Esophagus squamous epithelium (tissue), 5 donors: ENCODE data around the gene TSPAN18. TPM values are rescaled to one million over a fixed set of nuclear protein-coding genes. Genes with fewer than 3 reads are reported as not detected.
A peak's percentile ranks its signal among the peaks of the same experiment; 100 is the strongest.

Experiments used
- DNase-seq: peaks from one replicate; lab custom pipeline; 2025; lab: John Stamatoyannopoulos, UW
- H3K27ac ChIP-seq, 4 donors: fragments of 200-600 bp; sonication (generic); one replicate each; pipeline ENCODE4 v1.5.1; 2016 to 2019; ENCODE audit warnings: mild to moderate bottlenecking in 1 of 4
- H3K27me3 ChIP-seq, 4 donors: fragments of 200-600 bp; sonication (generic); 1 replicate in 3 of 4; 2 replicates in 1 of 4; pipeline versions ENCODE4 v1.5.1 to v1.6.0; 2017 to 2021; ENCODE audit warnings: antibody characterized with exemption in 1 of 4
- H3K36me3 ChIP-seq, 3 donors: fragments of 200-600 bp; sonication (generic); one replicate each; pipeline ENCODE4 v1.5.1; 2016 to 2019
- H3K4me1 ChIP-seq, 3 donors: fragments of 200-600 bp; sonication (generic); one replicate each; pipeline ENCODE4 v1.5.1; 2017 to 2019
- H3K4me3 ChIP-seq, 4 donors: fragments of 200-600 bp; sonication (generic); 1 replicate in 3 of 4; 2 replicates in 1 of 4; pipeline ENCODE4 v1.5.1; 2016 to 2019; ENCODE audit warnings: mild to moderate bottlenecking in 2 of 4, moderate library complexity in 1 of 4
- H3K9me3 ChIP-seq, 3 donors: fragments of 200-600 bp; sonication (generic); one replicate each; pipeline ENCODE4 v1.5.1; 2016 to 2019
- CTCF ChIP-seq, 6 experiments: fragments of 450-650 bp in 4 of 6; fragments of 200-600 bp in 2 of 6; sonication (generic) in 2 of 6; IDR thresholded peaks; one replicate each; pipeline ENCODE4 v1.5.1; 2016 to 2019; ENCODE audit warnings: antibody characterized with exemption in 6 of 6, mild to moderate bottlenecking in 4 of 6, moderate library complexity in 4 of 6
- POLR2A ChIP-seq, 4 donors: fragments of 450-650 bp; IDR thresholded peaks; one replicate each; pipeline ENCODE4 v1.6.1; 2017; ENCODE audit warnings: antibody characterized with exemption in 4 of 4, mild to moderate bottlenecking in 4 of 4, moderate library complexity in 3 of 4
- WGBS, 2 donors: methylation state at CpG; one replicate each; pipeline ENCODE4 v1.1.5; 2018; 5-methylcytosine and 5-hydroxymethylcytosine counted together
- intact Hi-C: fragments of 100-400 bp; cut with DNase I; formaldehyde crosslinking; loops from one replicate; pipeline ENCODE4 v1.15.0; 2022
- total RNA-seq, 4 donors: library from RNA; depleted of rRNA; stranded (reverse); fragments of >200 nt; gene quantifications; one replicate each; pipeline ENCODE4 v1.1.0, GENCODE V29; 2016
- donor health status: DM: yes; HTN: yes; CAD: no.

TSPAN18 gene, protein sequence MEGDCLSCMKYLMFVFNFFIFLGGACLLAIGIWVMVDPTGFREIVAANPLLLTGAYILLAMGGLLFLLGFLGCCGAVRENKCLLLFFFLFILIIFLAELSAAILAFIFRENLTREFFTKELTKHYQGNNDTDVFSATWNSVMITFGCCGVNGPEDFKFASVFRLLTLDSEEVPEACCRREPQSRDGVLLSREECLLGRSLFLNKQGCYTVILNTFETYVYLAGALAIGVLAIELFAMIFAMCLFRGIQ
- total RNA-seq = 1 to 10 TPM in 3 of 4 donors, under 1 TPM in 1; 0.80 to 4.4 (median 2.0) TPM

- intact Hi-C loops = loop anchor here (5.0 to 10.0 kb wide), 3 partner anchors 102 to 186 kb away; no protein-coding TSS in a partner anchor
- WGBS, 2 donors = 0 to 4% methylated on average over 7 of the region's 67 CpGs
Measured at GRCh38 chr11:44726283-44727113, at the start of gene TSPAN18. TSPAN18 (plus strand) TSS chr11:44726962; CDS start chr11:44906417, 179,455 bp downstream.

GRCh38 chr11:44680982-44681597 lies 45.7 kb upstream of the TSPAN18 start:
- intact Hi-C loops = no loop called here
- H3K4me3 ChIP-seq = no peak overlapping the region
- no peak for DNase-seq
- TF ChIP-seq CTCF (IDR thresholded peaks at IDR 0.05) (no peak), POLR2A (IDR thresholded peaks at IDR 0.05) (no peak)
- no peaks in the 10 kb centered on the region for H3K4me1 ChIP-seq
- H3K27me3 ChIP-seq = peaks cover 0 to under 1% (median 0%) of the 10 kb centered on the region in 4 donors
- no peaks in the 10 kb centered on the region for H3K9me3 ChIP-seq
- no peaks in the 10 kb centered on the region for H3K36me3 ChIP-seq
- no peak overlapping the region for H3K27ac ChIP-seq
- 57 to 86% methylated on average over 4 to 6 of the region's 9 CpGs for WGBS, 2 donors

More at GRCh38 chr11:44726283-44727113, at the start of gene TSPAN18:
- Histone ChIP-seq H3K9me3 (no peaks in the 10 kb centered on the region), H3K4me1 (peaks cover 11 to 60% (median 30%) of the 10 kb centered on the region in 3 donors), H3K27ac (peak within 1 kb of the TSS; percentile 58 to 86 (median 81)), H3K27me3 (peaks cover 0 to 54% (median 0%) of the 10 kb centered on the region in 4 donors), H3K4me3 (peak within 1 kb of the TSS; percentile 35 to 79 (median 56)), H3K36me3 (no peaks in the 10 kb centered on the region)
- no peak for DNase-seq
- TF ChIP-seq CTCF (IDR thresholded peaks at IDR 0.05) = no peak
- no peak for TF ChIP-seq POLR2A (IDR thresholded peaks at IDR 0.05)

GRCh38 chr11:44681698-44682097 lies 45.1 kb upstream of the TSPAN18 start:
- Histone ChIP-seq H3K27ac (no peak overlapping the region), H3K36me3 (no peaks in the 10 kb centered on the region), H3K4me1 (no peaks in the 10 kb centered on the region), H3K4me3 (no peak overlapping the region), H3K27me3 (peaks cover 0 to 7% (median 0%) of the 10 kb centered on the region in 4 donors), H3K9me3 (no peaks in the 10 kb centered on the region)
- no peak for TF ChIP-seq POLR2A (IDR thresholded peaks at IDR 0.05)
- 65 to 76% methylated on average over 2 of the region's 2 CpGs for WGBS, 2 donors
- intact Hi-C loops = no loop called here
- no peak for DNase-seq

GRCh38 chr11:44684859-44685281 lies 41.9 kb upstream of the TSPAN18 start:
- Histone ChIP-seq H3K36me3 (no peaks in the 10 kb centered on the region), H3K4me1 (no peaks in the 10 kb centered on the region), H3K27me3 (peaks cover 0 to 25% (median 0%) of the 10 kb centered on the region in 4 donors), H3K27ac (no peak overlapping the region), H3K4me3 (no peak overlapping the region), H3K9me3 (no peaks in the 10 kb centered on the region)
- no peak for DNase-seq
- TF ChIP-seq CTCF (IDR thresholded peaks at IDR 0.05) (no peak), POLR2A (IDR thresholded peaks at IDR 0.05) (no peak)
- intact Hi-C loops = no loop called here
- 80 to 83% methylated on average over 6 to 8 of the region's 10 CpGs for WGBS, 2 donors

- intact Hi-C loops = no loop called here
- WGBS, 2 donors = 51 to 75% methylated on average over 4 of the region's 4 CpGs
- Histone ChIP-seq H3K4me1 (no peaks in the 10 kb centered on the region), H3K4me3 (no peak overlapping the region), H3K27ac (no peak overlapping the region), H3K36me3 (no peaks in the 10 kb centered on the region), H3K27me3 (peaks cover 0 to 25% (median 0%) of the 10 kb centered on the region in 4 donors), H3K9me3 (no peaks in the 10 kb centered on the region)
- no peak for DNase-seq
- TF ChIP-seq POLR2A (IDR thresholded peaks at IDR 0.05) (no peak), CTCF (IDR thresholded peaks at IDR 0.05) (no peak)
Measured at GRCh38 chr11:44687388-44687787, 39.4 kb upstream of the TSPAN18 start.
